Fibroblast of lung (primary cell): Measurements from ENCODE around the gene FIGNL1.

Experiments
- CTCF ChIP-seq, 2 donors: IDR thresholded peaks in 1 of 2; conservative IDR thresholded peaks in 1 of 2; 1 replicate in 1 of 2; 2 replicates in 1 of 2; pipeline ENCODE4 v1.5.1; 2011 to 2012; ENCODE audit warnings: low read length in 2 of 2, control low read depth in 1 of 2, inconsistent platforms in 1 of 2, low read depth in 1 of 2, mild to moderate bottlenecking in 1 of 2
- EZH2 ChIP-seq: IDR thresholded peaks from 2 replicates; pipeline ENCODE4 v1.5.1; 2012; ENCODE audit warnings: low read length, control low read depth, mild to moderate bottlenecking; ENCODE audit errors: missing control alignments

- TF ChIP-seq EZH2 (no peak), CTCF (conservative IDR thresholded peaks at IDR 0.05 in 1 of 2, IDR thresholded peaks at IDR 0.05 in 1 of 2; ENCODE audit: low read depth in 1 of 2, low read length in 2 of 2) (no peak)
These were observed 6.4 kb upstream of the FIGNL1 start for GRCh38 chr7:50456371-50457123.
